ENCODE results near the gene C2orf68.
"Not testable (repeated sequence)": the region's sequence is repeated elsewhere in the genome, so short reads cannot be mapped to it uniquely, and the experiment has no call there.

C2orf68 gene

GRCh38 chr2:85611217-85611704, 605 bp downstream of the C2orf68 start:
- H3K36me3 ChIP-seq, result peaks cover 43% of the 10 kb centered on the region
- peaks cover 32% of the 10 kb centered on the region for H3K4me1 ChIP-seq
- H3K4me2 ChIP-seq, result peak overlapping the region; percentile 85
- peak overlapping the region; percentile 87 for H3K9ac ChIP-seq
- H3K27ac ChIP-seq, result peak overlapping the region; percentile 81
- no peak for TF ChIP-seq Cebpa-rat (IDR thresholded peaks at IDR 0.05)
- no peaks in the 10 kb centered on the region for H3K27me3 ChIP-seq
- H3K4me3 ChIP-seq, result peak overlapping the region; percentile 87
- H4K20me1 ChIP-seq, result peaks cover 48% of the 10 kb centered on the region
- H3K9me3 ChIP-seq, result no peaks in the 10 kb centered on the region

GRCh38 chr2:85607268-85608215, 4.3 kb downstream of the C2orf68 start:
- no peak overlapping the region for H3K4me3 ChIP-seq
- no peaks in the 10 kb centered on the region for H3K27me3 ChIP-seq
- H3K9me3 ChIP-seq, result no peaks in the 10 kb centered on the region
- peaks cover 71% of the 10 kb centered on the region for H4K20me1 ChIP-seq
- no peak overlapping the region for H3K27ac ChIP-seq
- H3K36me3 ChIP-seq, result peaks cover 44% of the 10 kb centered on the region
- H3K4me1 ChIP-seq, result peaks cover 37% of the 10 kb centered on the region
- no peak for TF ChIP-seq Cebpa-rat (IDR thresholded peaks at IDR 0.05)
- peak overlapping the region; percentile 0; the same call in 1 of the 2 replicates for H3K9ac ChIP-seq
- no peak overlapping the region for H3K4me2 ChIP-seq

GRCh38 chr2:85606116-85606455, 5.8 kb downstream of the C2orf68 start:
- H3K4me3 ChIP-seq, result no peak overlapping the region
- H4K20me1 ChIP-seq, result peaks cover 66% of the 10 kb centered on the region
- no peak for TF ChIP-seq Cebpa-rat (IDR thresholded peaks at IDR 0.05)
- no peaks in the 10 kb centered on the region for H3K27me3 ChIP-seq
- H3K27ac ChIP-seq, result no peak overlapping the region
- H3K9ac ChIP-seq, result no peak overlapping the region
- peaks cover 39% of the 10 kb centered on the region for H3K4me1 ChIP-seq
- H3K36me3 ChIP-seq, result peaks cover 44% of the 10 kb centered on the region
- H3K4me2 ChIP-seq, result no peak overlapping the region
- no peaks in the 10 kb centered on the region for H3K9me3 ChIP-seq

- Histone ChIP-seq H3K36me3 (peaks cover 48% of the 10 kb centered on the region), H3K27me3 (no peaks in the 10 kb centered on the region), H3K4me3 (no peak overlapping the region), H3K9me3 (no peaks in the 10 kb centered on the region), H3K27ac (no peak overlapping the region), H4K20me1 (peaks cover 68% of the 10 kb centered on the region), H3K9ac (no peak overlapping the region; the same call in 1 of the 2 replicates), H3K4me2 (no peak overlapping the region), H3K4me1 (peaks cover 33% of the 10 kb centered on the region)
- TF ChIP-seq Cebpa-rat (IDR thresholded peaks at IDR 0.05), result no peak
Observed at GRCh38 chr2:85605406-85606115, 6.3 kb downstream of the C2orf68 start.

DNA sequence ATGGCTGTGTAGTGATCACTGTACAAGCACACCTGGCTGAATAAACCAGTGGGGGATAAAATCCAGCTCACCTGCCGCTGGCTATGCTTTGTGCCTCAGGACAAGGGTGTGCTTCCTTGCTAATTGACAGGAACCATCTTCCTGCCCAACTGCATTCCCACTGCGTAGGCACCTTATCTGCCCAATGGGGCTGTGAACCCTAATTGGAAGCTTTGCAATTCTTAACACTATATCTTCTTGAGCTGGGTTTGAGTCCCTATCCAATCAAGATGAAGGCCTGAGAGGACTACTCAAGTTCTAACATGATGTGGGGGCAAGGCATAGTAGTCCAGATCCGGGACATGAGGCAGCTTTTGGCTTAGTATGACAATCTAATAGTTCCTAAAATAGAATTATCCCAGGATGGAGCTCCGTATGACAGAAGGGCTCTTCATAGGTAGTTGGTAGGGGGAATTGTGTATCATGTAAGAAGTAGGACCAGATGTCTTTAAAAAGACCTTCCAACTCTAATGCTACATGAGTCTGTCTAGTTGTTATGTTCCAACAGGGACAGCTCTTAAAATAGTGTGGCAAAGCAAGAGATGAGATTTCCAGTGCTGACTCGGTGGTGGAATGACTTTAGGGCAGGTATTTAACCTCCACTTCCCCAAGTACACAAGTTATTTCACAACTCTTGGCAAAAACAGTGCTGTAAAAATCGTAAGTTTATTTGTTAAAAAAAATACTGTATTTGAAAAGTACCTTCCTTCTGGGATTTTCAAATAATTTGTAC, 7.1 kb downstream of the C2orf68 start:
- Histone ChIP-seq H3K36me3 (peaks cover 48% of the 10 kb centered on the region), H3K4me2 (no peak overlapping the region), H3K27ac (no peak overlapping the region), H3K4me3 (no peak overlapping the region), H3K9me3 (no peaks in the 10 kb centered on the region), H4K20me1 (peaks cover 68% of the 10 kb centered on the region), H3K27me3 (no peaks in the 10 kb centered on the region), H3K9ac (no peak overlapping the region), H3K4me1 (peaks cover 27% of the 10 kb centered on the region)
- no peak for TF ChIP-seq Cebpa-rat (IDR thresholded peaks at IDR 0.05)

DNA sequence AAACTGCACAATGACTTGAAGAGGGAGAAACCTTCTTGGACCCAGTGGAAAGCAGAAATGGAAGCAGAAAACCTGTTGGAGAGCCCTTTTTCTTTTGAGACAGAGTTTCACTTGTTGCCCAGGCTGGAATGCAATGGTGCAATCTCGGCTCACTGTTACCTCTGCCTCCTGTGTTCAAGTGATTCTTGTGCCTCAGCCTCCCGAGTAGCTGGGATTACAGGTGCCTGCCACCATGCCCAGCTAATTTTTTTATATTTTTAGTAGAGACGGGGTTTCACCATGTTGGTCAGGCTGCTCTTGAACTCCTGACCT, 7.8 kb downstream of the C2orf68 start:
- not testable (repeated sequence) for H3K9ac ChIP-seq, H3K27me3 ChIP-seq, H3K9me3 ChIP-seq, H3K27ac ChIP-seq, H3K4me3 ChIP-seq
- peaks cover 62% of the 10 kb centered on the region for H4K20me1 ChIP-seq
- peaks cover 48% of the 10 kb centered on the region for H3K36me3 ChIP-seq
- peak overlapping the region; percentile 97 for H3K4me2 ChIP-seq
- peaks cover 27% of the 10 kb centered on the region for H3K4me1 ChIP-seq

DNA sequence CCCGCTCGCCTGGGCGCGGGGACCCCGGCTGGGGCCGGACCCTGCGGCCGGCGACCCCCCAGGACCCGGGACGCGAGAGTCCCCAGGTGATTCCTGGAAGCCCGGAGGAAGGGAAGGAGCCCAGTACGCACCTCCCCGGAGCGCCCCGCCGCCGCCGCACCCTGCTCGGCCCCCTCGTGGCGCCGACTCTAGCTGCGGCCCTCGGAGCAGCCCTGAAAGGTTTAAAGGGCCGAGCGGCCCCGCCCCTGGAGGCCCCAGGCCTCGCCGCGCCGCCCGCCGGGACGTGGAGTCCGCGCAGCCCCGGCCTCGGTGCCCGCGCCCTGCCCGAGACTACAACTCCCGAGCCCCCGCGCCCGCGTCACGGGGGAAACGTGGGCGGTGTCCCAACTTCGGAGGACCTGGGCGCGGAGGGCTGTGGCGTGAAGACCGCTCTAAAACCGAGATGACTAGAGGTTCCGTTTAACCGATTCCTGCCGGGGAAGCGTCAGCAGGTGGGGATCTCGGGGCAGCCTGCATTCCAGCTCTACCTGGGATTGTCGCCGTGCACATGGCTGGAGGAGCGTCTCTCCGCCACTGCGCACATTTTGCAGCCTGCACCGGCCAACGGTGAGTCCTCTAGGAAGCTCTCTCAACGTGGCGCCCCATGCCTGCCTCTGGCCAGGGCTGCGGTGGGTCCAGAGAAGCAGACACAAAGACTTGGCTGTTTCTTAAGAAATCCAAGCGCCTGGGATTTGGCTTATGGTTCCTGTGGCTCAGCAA, 9.2 kb downstream of the C2orf68 start, which contains the start of gene TMEM150A:
Gene TMEM150A, minus strand, starts transcription at position 223 of the 759 bp plus-strand sequence. CDS start 750 bp downstream, outside the sequence.
- H3K9me3 ChIP-seq, result no peaks in the 10 kb centered on the region
- H3K27me3 ChIP-seq, result no peaks in the 10 kb centered on the region
- H3K4me3 ChIP-seq, result peak within 1 kb of the TSS; percentile 81
- no peak for TF ChIP-seq Cebpa-rat (IDR thresholded peaks at IDR 0.05)
- peak within 1 kb of the TSS; percentile 97 for H3K4me2 ChIP-seq
- peak within 1 kb of the TSS; percentile 71 for H3K27ac ChIP-seq
- peaks cover 49% of the 10 kb centered on the region for H4K20me1 ChIP-seq
- peaks cover 47% of the 10 kb centered on the region for H3K36me3 ChIP-seq
- peak within 1 kb of the TSS; percentile 82 for H3K9ac ChIP-seq
- peaks cover 27% of the 10 kb centered on the region for H3K4me1 ChIP-seq

DNA sequence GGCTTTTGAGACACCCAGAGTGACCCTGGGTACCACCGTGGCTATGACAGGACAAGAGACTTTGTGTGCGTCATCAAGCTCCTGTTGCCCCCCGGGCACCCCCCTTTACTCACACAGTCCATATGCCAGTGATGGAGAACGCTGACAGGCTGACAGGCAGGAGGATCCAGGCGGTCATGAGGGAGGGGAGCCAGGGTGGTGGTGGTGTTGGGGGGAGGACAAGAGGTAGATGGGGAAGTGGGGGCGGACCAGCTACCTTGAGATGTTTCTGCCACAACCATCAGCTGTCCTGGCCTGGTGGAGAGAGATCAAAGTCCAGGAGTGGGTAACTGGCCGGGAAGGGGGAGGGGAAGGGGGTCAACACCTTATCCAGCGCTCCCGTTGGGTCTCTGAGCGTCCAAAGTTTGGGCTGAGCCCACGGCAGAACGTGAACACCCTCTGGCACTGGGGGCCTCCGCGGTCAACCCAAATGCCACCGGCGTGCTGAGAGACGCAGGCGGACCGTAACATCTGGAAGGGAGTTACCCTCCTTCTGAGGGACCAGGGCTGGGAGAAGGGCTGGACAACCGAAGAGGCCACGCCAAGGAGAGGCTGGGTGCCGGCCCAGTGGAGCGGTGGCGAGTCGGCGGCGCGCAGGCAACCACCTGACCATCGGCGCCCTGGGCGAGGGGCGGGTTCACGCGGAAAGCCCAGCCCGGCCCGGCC, 9.9 kb downstream of the C2orf68 start:
- no peak for TF ChIP-seq Cebpa-rat (IDR thresholded peaks at IDR 0.05)
- H3K4me2 ChIP-seq, result peak overlapping the region; percentile 97
- H3K4me1 ChIP-seq, result peaks cover 34% of the 10 kb centered on the region
- peaks cover 48% of the 10 kb centered on the region; the same call in 1 of the 2 replicates for H4K20me1 ChIP-seq
- peak overlapping the region; percentile 82; the same call in 1 of the 2 replicates for H3K9ac ChIP-seq
- peak overlapping the region; percentile 71 for H3K27ac ChIP-seq
- H3K27me3 ChIP-seq, result no peaks in the 10 kb centered on the region
- H3K36me3 ChIP-seq, result peaks cover 47% of the 10 kb centered on the region
- peak overlapping the region; percentile 81 for H3K4me3 ChIP-seq
- no peaks in the 10 kb centered on the region for H3K9me3 ChIP-seq

Data from BLaER1 (cell line).